GM12891 (cell line): ENCODE results near the gene FAM124A. TPM values are rescaled to one million over a fixed set of nuclear protein-coding genes. Genes with fewer than 3 reads are reported as not detected.
A peak's percentile ranks its signal among the peaks of the same experiment; 100 is the strongest.

ENCODE experiments used
- DNase-seq: peaks from one replicate; pipeline ENCODE4 v3.0.0; 2011; ENCODE audit warnings: low spot score; ENCODE audit not compliant: insufficient read length
- FAIRE-seq: peaks from 2 replicates; lab custom pipeline; 2011; peaks lifted over from hg19 to GRCh38; lab: Jason Lieb, UNC
- PAX5 ChIP-seq: IDR thresholded peaks from 2 replicates; pipeline ENCODE4 v1.6.1; 2011; ENCODE audit warnings: low read length, moderate library complexity, mild to moderate bottlenecking; ENCODE audit not compliant: insufficient read depth, severe bottlenecking
- POLR2A ChIP-seq: IDR thresholded peaks from 2 replicates; pipeline ENCODE4 v1.6.1; 2011; ENCODE audit warnings: low read depth, low read length, control low read depth
- POLR2AphosphoS5 ChIP-seq: IDR thresholded peaks from 2 replicates; pipeline ENCODE4 v1.6.1; 2011; ENCODE audit warnings: low read depth, low read length, control low read depth
- POU2F2 ChIP-seq: IDR thresholded peaks from 2 replicates; pipeline ENCODE4 v1.6.1; 2011; ENCODE audit warnings: low read depth, mild to moderate bottlenecking, control low read depth, low read length, moderate library complexity
- SPI1 ChIP-seq: IDR thresholded peaks from 2 replicates; pipeline ENCODE4 v1.6.1; 2011; ENCODE audit warnings: low read depth, low read length, control low read depth
- TAF1 ChIP-seq: IDR thresholded peaks from 2 replicates; pipeline ENCODE4 v1.6.1; 2011; ENCODE audit warnings: low read depth, low read length, control low read depth
- polyA plus RNA-seq: library from polyadenylated mRNA; unstranded; fragments of >200 nt; gene quantifications from one replicate; pipeline ENCODE4 v1.2.1, GENCODE V29; 2012; ENCODE audit warnings: low read depth, missing spikeins, inconsistent platforms; ENCODE audit not compliant: missing spikeins

Gene FAM124A, protein sequence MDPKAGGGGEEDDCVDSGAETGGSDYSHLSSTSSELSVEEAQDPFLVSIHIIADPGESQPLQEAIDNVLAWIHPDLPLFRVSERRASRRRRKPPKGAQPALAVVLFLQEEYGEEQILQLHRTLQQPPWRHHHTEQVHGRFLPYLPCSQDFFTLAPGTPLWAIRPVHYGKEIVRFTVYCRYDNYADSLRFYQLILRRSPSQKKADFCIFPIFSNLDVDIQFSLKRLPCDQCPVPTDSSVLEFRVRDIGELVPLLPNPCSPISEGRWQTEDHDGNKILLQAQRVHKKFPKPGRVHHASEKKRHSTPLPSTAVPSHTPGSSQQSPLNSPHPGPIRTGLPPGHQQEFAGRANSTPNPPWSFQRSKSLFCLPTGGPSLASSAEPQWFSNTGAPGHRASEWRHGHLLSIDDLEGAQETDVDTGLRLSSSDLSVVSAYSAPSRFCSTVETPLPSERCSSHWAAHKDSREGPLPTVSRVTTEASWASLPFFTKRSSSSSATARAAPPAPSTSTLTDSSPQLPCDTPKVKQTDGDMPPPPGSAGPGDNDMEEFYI
- not detected for polyA plus RNA-seq

DNA sequence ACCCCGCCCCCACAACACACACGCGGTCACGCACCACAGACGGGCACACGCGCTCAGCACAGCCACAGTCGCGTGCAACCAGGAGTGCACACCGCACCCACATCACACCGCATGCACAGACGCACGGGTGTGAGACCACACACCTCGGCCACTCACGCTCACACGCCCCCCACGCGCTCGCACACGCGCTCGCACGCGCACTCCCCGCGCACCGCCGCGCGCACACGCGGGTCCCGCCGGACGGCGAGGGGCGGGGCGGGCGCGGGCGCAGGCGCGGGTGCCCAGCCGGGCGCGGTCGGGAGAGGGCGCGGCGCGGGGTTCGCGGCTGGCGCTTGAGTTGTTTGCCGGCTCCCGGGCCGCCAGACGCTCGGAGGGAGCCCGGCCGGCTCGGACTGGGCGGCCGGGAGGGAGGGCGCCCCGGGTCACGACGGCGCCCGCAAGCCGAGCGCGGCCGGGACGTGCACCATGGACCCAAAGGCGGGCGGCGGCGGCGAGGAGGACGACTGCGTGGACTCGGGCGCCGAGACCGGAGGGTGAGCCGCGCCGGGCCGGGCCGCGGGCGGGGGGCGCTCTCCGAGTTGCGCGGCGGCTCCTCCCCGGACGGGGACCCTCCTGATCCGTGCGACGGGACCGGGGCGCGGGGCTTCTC lies at the start of gene FAM124A:
TSS of gene FAM124A (plus strand) at position 362 of the 649 bp plus-strand sequence. CDS start at position 466, 104 bp downstream.
- TF ChIP-seq SPI1 (no peak), POLR2AphosphoS5 (no peak), TAF1 (no peak), POLR2A (no peak), POU2F2 (no peak)
- peak; percentile 85 for FAIRE-seq
- peak; percentile 59 for DNase-seq

DNA sequence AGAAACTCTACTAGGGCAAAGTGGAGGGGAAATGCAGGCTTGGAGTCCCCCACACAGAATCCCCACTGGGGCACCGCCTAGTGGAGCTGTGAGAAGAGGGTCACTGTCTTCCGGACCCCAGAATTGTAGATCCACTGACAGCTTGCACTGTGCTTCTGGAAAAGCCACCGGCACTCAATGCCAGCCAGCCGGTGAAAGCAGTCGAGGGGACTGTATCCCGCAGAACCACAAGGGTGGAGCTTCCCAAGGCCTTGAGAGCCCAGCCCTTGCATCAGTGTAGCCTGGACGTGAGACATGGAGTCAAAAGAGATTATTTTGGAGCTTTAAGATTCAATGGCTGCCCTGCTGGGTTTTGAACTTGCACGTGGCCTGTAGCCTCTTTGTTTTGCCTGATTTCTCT lies 47.2 kb upstream of the FAM124A start:
- no peak for TF ChIP-seq SPI1
- TF ChIP-seq TAF1, result no peak
- TF ChIP-seq POLR2AphosphoS5, result no peak
- no peak for TF ChIP-seq POU2F2
- no peak for TF ChIP-seq POLR2A
- TF ChIP-seq PAX5, result no peak
- DNase-seq (no peak), FAIRE-seq (no peak)

DNA sequence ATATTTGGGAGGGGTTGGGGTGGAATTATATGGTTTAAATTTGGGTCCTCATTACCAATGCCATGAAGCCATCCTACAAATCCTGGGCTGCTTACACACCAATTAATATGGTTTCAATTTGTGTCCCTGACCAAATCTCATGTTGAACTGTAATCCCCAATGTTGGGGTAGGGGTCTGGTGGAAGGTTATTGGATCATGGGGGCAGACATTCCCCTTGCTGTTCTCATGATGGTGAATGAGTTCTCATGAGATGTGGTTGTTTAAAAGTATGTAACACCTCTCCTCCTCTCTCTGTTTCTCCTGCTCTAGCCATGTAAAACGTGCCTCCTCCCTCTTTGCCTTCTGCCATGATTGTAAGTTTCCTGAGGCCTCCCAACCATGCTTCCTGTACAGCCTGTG lies 46.6 kb upstream of the FAM124A start:
- DNase-seq (no peak), FAIRE-seq (no peak)
- TF ChIP-seq PAX5 (no peak), POU2F2 (no peak), POLR2A (no peak), POLR2AphosphoS5 (no peak), TAF1 (no peak), SPI1 (no peak)

DNA sequence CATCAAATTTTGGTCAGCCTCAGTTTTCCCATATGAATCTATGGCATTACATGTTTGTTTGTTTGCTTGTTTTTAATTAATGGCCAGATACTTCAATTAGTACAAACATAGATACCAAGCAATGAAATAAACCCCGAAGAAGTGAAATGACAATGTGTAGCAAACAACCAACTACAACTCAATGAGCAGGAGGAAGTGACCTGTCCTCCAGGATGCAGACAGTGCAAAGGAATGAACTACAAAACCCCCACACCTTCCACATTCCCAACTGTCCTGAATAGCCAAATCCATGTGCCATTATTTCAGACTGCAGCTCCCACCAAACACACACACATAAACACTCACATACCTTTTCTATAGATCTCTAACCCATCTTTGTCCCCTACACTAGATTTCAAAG lies 45.0 kb upstream of the FAM124A start:
- no peak for DNase-seq
- TF ChIP-seq POU2F2 (no peak), TAF1 (no peak), PAX5 (no peak), POLR2A (no peak), POLR2AphosphoS5 (no peak), SPI1 (no peak)
- FAIRE-seq, result no peak

DNA sequence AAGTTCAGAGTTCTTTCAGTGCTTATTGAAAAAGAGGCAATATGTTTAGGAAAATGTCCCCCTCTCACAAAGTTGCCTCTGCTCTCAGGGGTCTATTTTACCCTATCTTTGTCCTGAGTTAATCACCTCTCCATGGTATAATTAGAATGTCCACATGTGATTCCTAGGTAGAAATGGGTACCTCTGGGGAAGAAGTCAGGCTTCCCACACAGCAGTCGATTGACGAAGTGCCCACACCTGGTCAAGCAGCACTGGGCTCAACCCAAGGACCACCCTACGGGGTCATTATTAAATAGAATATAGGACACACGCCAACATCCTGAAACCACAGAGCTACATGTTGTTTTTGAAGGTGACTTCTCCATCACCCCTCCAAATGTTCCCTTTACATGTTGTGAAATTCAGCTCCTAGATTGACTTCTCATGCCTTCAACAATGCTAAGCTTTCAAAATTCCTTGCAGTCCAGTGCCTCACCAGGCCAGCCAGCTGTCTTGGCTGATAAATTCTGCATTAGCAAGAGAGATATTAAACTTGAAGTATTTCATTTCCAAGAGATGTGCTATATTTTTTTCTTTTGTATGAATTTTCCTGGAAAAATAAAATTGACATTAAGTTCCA lies 43.6 kb upstream of the FAM124A start:
- DNase-seq (no peak), FAIRE-seq (no peak)

DNA sequence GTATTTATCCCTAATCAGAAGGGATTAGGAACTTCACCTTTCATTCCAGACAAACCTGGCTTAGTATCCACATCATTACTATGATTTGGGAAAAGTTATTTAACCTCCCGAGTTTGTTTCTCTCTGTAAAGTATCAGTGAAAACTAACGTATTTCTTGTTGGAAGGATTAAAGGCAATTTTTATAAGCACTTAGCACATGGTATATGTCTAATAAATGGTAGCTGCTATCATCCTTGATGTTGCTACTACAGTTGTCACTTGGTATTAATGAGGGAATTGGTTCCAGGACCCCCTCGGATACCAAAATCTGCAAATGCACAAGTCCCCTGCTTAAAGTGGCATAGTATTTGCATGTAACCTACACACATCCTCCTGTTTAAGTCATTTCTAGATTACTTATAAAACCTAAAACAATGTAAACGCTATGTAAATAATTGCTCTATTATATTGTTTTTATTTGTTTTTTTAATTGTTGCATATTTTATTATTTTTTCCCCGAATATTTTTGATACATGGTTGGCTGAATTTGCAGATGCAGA lies 42.7 kb upstream of the FAM124A start:
- no peak for TF ChIP-seq SPI1
- TF ChIP-seq POLR2A, result no peak
- TF ChIP-seq POU2F2, result no peak
- TF ChIP-seq POLR2AphosphoS5, result no peak
- no peak for TF ChIP-seq PAX5
- TF ChIP-seq TAF1, result no peak
- no peak for DNase-seq
- no peak for FAIRE-seq

More for the DNA sequence above, 43.6 kb upstream of the FAM124A start:
- TF ChIP-seq POLR2A (no peak), POU2F2 (no peak), TAF1 (no peak), SPI1 (no peak)

GRCh38 chr13:51180853-51181511 lies 41.2 kb upstream of the FAM124A start:
- DNase-seq (no peak), FAIRE-seq (no peak)
- TF ChIP-seq POLR2A, result no peak
- TF ChIP-seq POLR2AphosphoS5, result no peak
- no peak for TF ChIP-seq SPI1
- TF ChIP-seq TAF1, result no peak

GRCh38 chr13:51181786-51182383 lies 40.3 kb upstream of the FAM124A start:
- TF ChIP-seq POLR2AphosphoS5 (no peak), PAX5 (no peak), POLR2A (no peak), SPI1 (no peak), TAF1 (no peak), POU2F2 (no peak)
- FAIRE-seq, result no peak
- no peak for DNase-seq
